ENCODE results near the gene DNMBP. TPM values are rescaled to one million over a fixed set of nuclear protein-coding genes. Genes with fewer than 3 reads are reported as not detected.

The DNMBP gene
- total and polyA plus RNA-seq, 2 of the 4 experiments (the other 2 are of a cell fraction) = 10.9 to 13.6 TPM

GRCh38 chr10:100027416-100027815, 17.7 kb upstream of the DNMBP start:
- Histone ChIP-seq H3K9ac (ENCODE audit: low read depth, low read length) (no peak overlapping the region), H4K91ac (ENCODE audit: insufficient read depth, low read depth, low read length) (no peak overlapping the region), H2AK5ac (ENCODE audit: low read depth, low read length) (no peak overlapping the region), H3K14ac (replicated peaks; ENCODE audit: low read depth, low read length) (no peak overlapping the region), H3K23ac (ENCODE audit: low read depth, low read length) (no peak overlapping the region), H3K79me1 (ENCODE audit: low read depth in 1 of 2, low read length in 2 of 2) (no peaks in the 10 kb centered on the region), H3K9me1 (ENCODE audit: insufficient read depth, low read length) (no peaks in the 10 kb centered on the region), H2AK9ac (replicated peaks; ENCODE audit: low read depth, low read length, poor library complexity) (no peak overlapping the region), H2BK15ac (ENCODE audit: low read depth, low read length) (no peak overlapping the region), H2AFZ (replicated peaks; ENCODE audit: low read length, poor library complexity) (no peak overlapping the region), H3K56ac (ENCODE audit: extremely low read depth, insufficient read depth, low read length) (no peak overlapping the region), H4K20me1 (ENCODE audit: insufficient read depth, low read length) (no peaks in the 10 kb centered on the region), H3K18ac (ENCODE audit: low read depth, low read length) (no peak overlapping the region), H3K4me2 (ENCODE audit: low read depth, low read length) (no peak overlapping the region), H4K8ac (ENCODE audit: low read depth in 2 of 2, low read length in 2 of 2) (no peak overlapping the region), H3K27ac (ENCODE audit: insufficient read depth, low read length) (no peak overlapping the region), H2BK5ac (ENCODE audit: low read depth, low read length, poor library complexity, severe bottlenecking) (no peak overlapping the region), H3K27me3 (ENCODE audit: control insufficient read depth, insufficient read depth, low read length) (peaks cover 1% of the 10 kb centered on the region), H3K9me3 (ENCODE audit: control insufficient read depth, insufficient read depth, low read length) (peaks cover 10% of the 10 kb centered on the region; the same call in 1 of the 2 replicates), H2BK120ac (ENCODE audit: low read depth, low read length) (no peak overlapping the region), H3K36me3 (ENCODE audit: control insufficient read depth, insufficient read depth, low read length) (no peaks in the 10 kb centered on the region), H4K5ac (ENCODE audit: low read depth, low read length) (no peak overlapping the region), H3K4me1 (ENCODE audit: control insufficient read depth, insufficient read depth, low read length) (no peaks in the 10 kb centered on the region), H2BK20ac (ENCODE audit: low read depth, low read length) (no peak overlapping the region), H3K4ac (ENCODE audit: low read depth, low read length) (no peak overlapping the region), H3K4me3 (ENCODE audit: insufficient read depth, low read depth, low read length) (no peak overlapping the region)
- in situ Hi-C loops (cut with MboI; ENCODE audit: low sequenced_read_pairs) = no loop called here
- DNase-seq (no peak), ATAC-seq (ENCODE audit: low read depth) (no peak)
- ChIA-PET POLR2A (ENCODE audit: unreplicated experiment) (no interaction called here), CTCF (no interaction called here)
- intact Hi-C loops (cut with micrococcal nuclease) = no loop called here
- dilution Hi-C loops (cut with HindIII; ENCODE audit: low sequenced_read_pairs, unreplicated experiment) = no loop called here
- WGBS, 2 experiments (ENCODE audit: extremely low coverage in 2 of 2, insufficient read length in 1 of 2) = no CpG with 5 or more reads among the region's 1 CpG
- BruUV-seq (replicated peaks) = no TSS peak
- TF ChIP-seq, protein P1, sequence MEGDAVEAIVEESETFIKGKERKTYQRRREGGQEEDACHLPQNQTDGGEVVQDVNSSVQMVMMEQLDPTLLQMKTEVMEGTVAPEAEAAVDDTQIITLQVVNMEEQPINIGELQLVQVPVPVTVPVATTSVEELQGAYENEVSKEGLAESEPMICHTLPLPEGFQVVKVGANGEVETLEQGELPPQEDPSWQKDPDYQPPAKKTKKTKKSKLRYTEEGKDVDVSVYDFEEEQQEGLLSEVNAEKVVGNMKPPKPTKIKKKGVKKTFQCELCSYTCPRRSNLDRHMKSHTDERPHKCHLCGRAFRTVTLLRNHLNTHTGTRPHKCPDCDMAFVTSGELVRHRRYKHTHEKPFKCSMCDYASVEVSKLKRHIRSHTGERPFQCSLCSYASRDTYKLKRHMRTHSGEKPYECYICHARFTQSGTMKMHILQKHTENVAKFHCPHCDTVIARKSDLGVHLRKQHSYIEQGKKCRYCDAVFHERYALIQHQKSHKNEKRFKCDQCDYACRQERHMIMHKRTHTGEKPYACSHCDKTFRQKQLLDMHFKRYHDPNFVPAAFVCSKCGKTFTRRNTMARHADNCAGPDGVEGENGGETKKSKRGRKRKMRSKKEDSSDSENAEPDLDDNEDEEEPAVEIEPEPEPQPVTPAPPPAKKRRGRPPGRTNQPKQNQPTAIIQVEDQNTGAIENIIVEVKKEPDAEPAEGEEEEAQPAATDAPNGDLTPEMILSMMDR (conservative IDR thresholded peaks at IDR 0.05; ENCODE audit: low read depth, low read length) = no peak
- TF ChIP-seq RAD21 (IDR thresholded peaks at IDR 0.05; ENCODE audit: low read length) = no peak
- no peak for TF ChIP-seq MXI1 (IDR thresholded peaks at IDR 0.05; ENCODE audit: borderline replicate concordance, low read depth, low read length)
- TF ChIP-seq POLR2A (IDR thresholded peaks at IDR 0.05; ENCODE audit: low read depth, low read length) = no peak
- no peak for TF ChIP-seq RFX5 (IDR thresholded peaks at IDR 0.05; ENCODE audit: low read depth, low read length)
- TF ChIP-seq, protein P2, sequence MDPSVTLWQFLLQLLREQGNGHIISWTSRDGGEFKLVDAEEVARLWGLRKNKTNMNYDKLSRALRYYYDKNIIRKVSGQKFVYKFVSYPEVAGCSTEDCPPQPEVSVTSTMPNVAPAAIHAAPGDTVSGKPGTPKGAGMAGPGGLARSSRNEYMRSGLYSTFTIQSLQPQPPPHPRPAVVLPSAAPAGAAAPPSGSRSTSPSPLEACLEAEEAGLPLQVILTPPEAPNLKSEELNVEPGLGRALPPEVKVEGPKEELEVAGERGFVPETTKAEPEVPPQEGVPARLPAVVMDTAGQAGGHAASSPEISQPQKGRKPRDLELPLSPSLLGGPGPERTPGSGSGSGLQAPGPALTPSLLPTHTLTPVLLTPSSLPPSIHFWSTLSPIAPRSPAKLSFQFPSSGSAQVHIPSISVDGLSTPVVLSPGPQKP (IDR thresholded peaks at IDR 0.05; ENCODE audit: borderline replicate concordance, low read depth, low read length) = no peak
- TF ChIP-seq RCOR1 (IDR thresholded peaks at IDR 0.05; ENCODE audit: insufficient replicate concordance, low read length) = no peak
- TF ChIP-seq, protein P3, sequence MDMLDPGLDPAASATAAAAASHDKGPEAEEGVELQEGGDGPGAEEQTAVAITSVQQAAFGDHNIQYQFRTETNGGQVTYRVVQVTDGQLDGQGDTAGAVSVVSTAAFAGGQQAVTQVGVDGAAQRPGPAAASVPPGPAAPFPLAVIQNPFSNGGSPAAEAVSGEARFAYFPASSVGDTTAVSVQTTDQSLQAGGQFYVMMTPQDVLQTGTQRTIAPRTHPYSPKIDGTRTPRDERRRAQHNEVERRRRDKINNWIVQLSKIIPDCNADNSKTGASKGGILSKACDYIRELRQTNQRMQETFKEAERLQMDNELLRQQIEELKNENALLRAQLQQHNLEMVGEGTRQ (IDR thresholded peaks at IDR 0.05; ENCODE audit: low read depth, low read length) = no peak
- TF ChIP-seq SMC3 (IDR thresholded peaks at IDR 0.05; ENCODE audit: low read depth, low read length) = no peak
- TF ChIP-seq FOS (IDR thresholded peaks at IDR 0.05; ENCODE audit: low read depth, low read length) = no peak
- TF ChIP-seq MAFK (IDR thresholded peaks at IDR 0.05; ENCODE audit: low read depth, low read length) = no peak
- TF ChIP-seq NFE2L2 (IDR thresholded peaks at IDR 0.05; ENCODE audit: low read depth, low read length) = no peak
- no peak for TF ChIP-seq CHD1 (IDR thresholded peaks at IDR 0.05; ENCODE audit: low read depth, low read length)
- TF ChIP-seq BHLHE40 (IDR thresholded peaks at IDR 0.05; ENCODE audit: low read depth, low read length) = no peak
- no peak for TF ChIP-seq CEBPB (IDR thresholded peaks at IDR 0.05; ENCODE audit: low read depth, low read length)
